Stimulated activated naive CD8-positive, alpha-beta T cell treated with anti-CD3 and anti-CD28 coated beads, Interleukin-15, amount 100 ng/mL, for 72 hours (primary cell): Measurements from ENCODE around the gene APP.

Source experiments
- ATAC-seq: fragments of 150-1000 bp; cut with Tn5 transposase; 2 replicates; pipeline ENCODE4 v1.10.0; 2021; ENCODE audit warnings: mild to moderate bottlenecking, moderate library complexity
- DNase-seq, 2 donors: peaks; one replicate each; pipeline ENCODE4 v3.0.0; 2021 to 2022
- H3K27ac Mint-ChIP-seq, 2 donors: one replicate each; pipeline ENCODE4 v1.8.0; 2022; ENCODE audit warnings: mild to moderate bottlenecking in 2 of 2, mixed read lengths in 2 of 2, moderate library complexity in 2 of 2
- H3K27me3 Mint-ChIP-seq: one replicate; pipeline ENCODE4 v1.8.0; 2022; ENCODE audit warnings: mixed read lengths
- H3K4me1 Mint-ChIP-seq: one replicate; pipeline ENCODE4 v1.8.0; 2022; ENCODE audit warnings: mild to moderate bottlenecking, mixed read lengths
- H3K4me3 Mint-ChIP-seq, 2 donors: one replicate each; pipeline ENCODE4 v1.8.0; 2022; ENCODE audit warnings: mild to moderate bottlenecking in 2 of 2, mixed read lengths in 2 of 2, moderate library complexity in 1 of 2
- H3K9me3 Mint-ChIP-seq, 2 donors: one replicate each; pipeline ENCODE4 v1.8.0; 2022; ENCODE audit warnings: mixed read lengths in 2 of 2

Gene APP

GRCh38 chr21:26125433-26126167, 45.0 kb downstream of the APP start:
- Mint-ChIP-seq H3K9me3 (no peaks in the 10 kb centered on the region), H3K4me3 (no peak overlapping the region), H3K27me3 (no peaks in the 10 kb centered on the region), H3K4me1 (no peaks in the 10 kb centered on the region), H3K27ac (no peak overlapping the region)
- DNase-seq = no peak
- no peak for ATAC-seq

GRCh38 chr21:26124896-26125295, 45.7 kb downstream of the APP start:
- Mint-ChIP-seq H3K4me3 (no peak overlapping the region), H3K4me1 (no peaks in the 10 kb centered on the region), H3K9me3 (no peaks in the 10 kb centered on the region), H3K27me3 (no peaks in the 10 kb centered on the region), H3K27ac (no peak overlapping the region)
- DNase-seq = no peak
- no peak for ATAC-seq

GRCh38 chr21:26124421-26124833, 46.1 kb downstream of the APP start:
- H3K4me1 Mint-ChIP-seq = no peaks in the 10 kb centered on the region
- no peaks in the 10 kb centered on the region for H3K9me3 Mint-ChIP-seq
- no peaks in the 10 kb centered on the region for H3K27me3 Mint-ChIP-seq
- no peak for ATAC-seq
- no peak for DNase-seq
- H3K4me3 Mint-ChIP-seq = no peak overlapping the region
- H3K27ac Mint-ChIP-seq = no peak overlapping the region

- no peak overlapping the region for H3K4me3 Mint-ChIP-seq
- no peak for DNase-seq
- no peaks in the 10 kb centered on the region for H3K9me3 Mint-ChIP-seq
- no peaks in the 10 kb centered on the region for H3K27me3 Mint-ChIP-seq
- no peak for ATAC-seq
- no peaks in the 10 kb centered on the region for H3K4me1 Mint-ChIP-seq
- no peak overlapping the region for H3K27ac Mint-ChIP-seq
Measured at GRCh38 chr21:26123012-26123411, 47.6 kb downstream of the APP start.

- Mint-ChIP-seq H3K9me3 (no peaks in the 10 kb centered on the region), H3K27ac (no peak overlapping the region), H3K4me1 (no peaks in the 10 kb centered on the region), H3K4me3 (no peak overlapping the region), H3K27me3 (no peaks in the 10 kb centered on the region)
- ATAC-seq (no peak), DNase-seq (no peak)
Measured at GRCh38 chr21:26120828-26121227, 49.7 kb downstream of the APP start.

- Mint-ChIP-seq H3K27ac (no peak overlapping the region), H3K4me1 (no peaks in the 10 kb centered on the region), H3K27me3 (no peaks in the 10 kb centered on the region), H3K9me3 (no peaks in the 10 kb centered on the region), H3K4me3 (no peak overlapping the region)
- no peak for ATAC-seq
- DNase-seq = no peak
Measured at GRCh38 chr21:26119906-26120305, 50.7 kb downstream of the APP start.

- H3K9me3 Mint-ChIP-seq = no peaks in the 10 kb centered on the region
- H3K4me3 Mint-ChIP-seq = no peak overlapping the region
- ATAC-seq (no peak), DNase-seq (no peak)
- no peak overlapping the region for H3K27ac Mint-ChIP-seq
- H3K27me3 Mint-ChIP-seq = no peaks in the 10 kb centered on the region
- H3K4me1 Mint-ChIP-seq = no peaks in the 10 kb centered on the region
Measured at GRCh38 chr21:26118938-26119540, 51.5 kb downstream of the APP start.

GRCh38 chr21:26117972-26118367, 52.6 kb downstream of the APP start:
- ATAC-seq = no peak
- H3K4me3 Mint-ChIP-seq = no peak overlapping the region
- no peak for DNase-seq
- no peaks in the 10 kb centered on the region for H3K27me3 Mint-ChIP-seq
- H3K4me1 Mint-ChIP-seq = no peaks in the 10 kb centered on the region
- H3K27ac Mint-ChIP-seq = no peak overlapping the region
- no peaks in the 10 kb centered on the region for H3K9me3 Mint-ChIP-seq

GRCh38 chr21:26117324-26117971, 53.1 kb downstream of the APP start:
- ATAC-seq = no peak
- no peaks in the 10 kb centered on the region for H3K4me1 Mint-ChIP-seq
- H3K27ac Mint-ChIP-seq = no peak overlapping the region
- H3K27me3 Mint-ChIP-seq = no peaks in the 10 kb centered on the region
- DNase-seq = no peak
- no peaks in the 10 kb centered on the region for H3K9me3 Mint-ChIP-seq
- H3K4me3 Mint-ChIP-seq = no peak overlapping the region

- Mint-ChIP-seq H3K4me1 (no peaks in the 10 kb centered on the region), H3K9me3 (no peaks in the 10 kb centered on the region), H3K27me3 (no peaks in the 10 kb centered on the region), H3K4me3 (no peak overlapping the region), H3K27ac (peak overlapping the region in 1 of 2 donors; percentile 54)
- DNase-seq (no peak), ATAC-seq (no peak)
Measured at GRCh38 chr21:26116456-26117011, 54.0 kb downstream of the APP start.

GRCh38 chr21:26115899-26116298, 54.7 kb downstream of the APP start:
- H3K27ac Mint-ChIP-seq = no peak overlapping the region
- no peaks in the 10 kb centered on the region for H3K4me1 Mint-ChIP-seq
- ATAC-seq (no peak), DNase-seq (no peak)
- H3K4me3 Mint-ChIP-seq = no peak overlapping the region
- no peaks in the 10 kb centered on the region for H3K27me3 Mint-ChIP-seq
- no peaks in the 10 kb centered on the region for H3K9me3 Mint-ChIP-seq

- ATAC-seq (no peak), DNase-seq (no peak)
- Mint-ChIP-seq H3K9me3 (no peaks in the 10 kb centered on the region), H3K27ac (no peak overlapping the region), H3K4me3 (no peak overlapping the region), H3K4me1 (no peaks in the 10 kb centered on the region), H3K27me3 (no peaks in the 10 kb centered on the region)
Measured at GRCh38 chr21:26115305-26115704, 55.3 kb downstream of the APP start.

- ATAC-seq (no peak), DNase-seq (no peak)
- H3K4me1 Mint-ChIP-seq = no peaks in the 10 kb centered on the region
- H3K4me3 Mint-ChIP-seq = no peak overlapping the region
- no peaks in the 10 kb centered on the region for H3K27me3 Mint-ChIP-seq
- no peak overlapping the region for H3K27ac Mint-ChIP-seq
- no peaks in the 10 kb centered on the region for H3K9me3 Mint-ChIP-seq
Measured at GRCh38 chr21:26112975-26113374, 57.6 kb downstream of the APP start.

- H3K4me3 Mint-ChIP-seq = no peak overlapping the region
- no peak overlapping the region for H3K27ac Mint-ChIP-seq
- no peaks in the 10 kb centered on the region for H3K4me1 Mint-ChIP-seq
- peak; percentile 63 for ATAC-seq
- no peaks in the 10 kb centered on the region for H3K27me3 Mint-ChIP-seq
- DNase-seq = no peak
- no peaks in the 10 kb centered on the region for H3K9me3 Mint-ChIP-seq
Measured at GRCh38 chr21:26112127-26112742, 58.3 kb downstream of the APP start.

GRCh38 chr21:26110715-26111114, 59.9 kb downstream of the APP start:
- Mint-ChIP-seq H3K9me3 (no peaks in the 10 kb centered on the region), H3K4me1 (no peaks in the 10 kb centered on the region), H3K27me3 (no peaks in the 10 kb centered on the region), H3K27ac (no peak overlapping the region), H3K4me3 (no peak overlapping the region)
- DNase-seq (no peak), ATAC-seq (no peak)

- Mint-ChIP-seq H3K27me3 (no peaks in the 10 kb centered on the region), H3K4me3 (no peak overlapping the region), H3K4me1 (no peaks in the 10 kb centered on the region), H3K27ac (no peak overlapping the region), H3K9me3 (no peaks in the 10 kb centered on the region)
- ATAC-seq (no peak), DNase-seq (no peak)
Measured at GRCh38 chr21:26107429-26107828, 63.1 kb downstream of the APP start.
